Measurements from ENCODE around the gene CNTNAP5.

The CNTNAP5 gene

DNA sequence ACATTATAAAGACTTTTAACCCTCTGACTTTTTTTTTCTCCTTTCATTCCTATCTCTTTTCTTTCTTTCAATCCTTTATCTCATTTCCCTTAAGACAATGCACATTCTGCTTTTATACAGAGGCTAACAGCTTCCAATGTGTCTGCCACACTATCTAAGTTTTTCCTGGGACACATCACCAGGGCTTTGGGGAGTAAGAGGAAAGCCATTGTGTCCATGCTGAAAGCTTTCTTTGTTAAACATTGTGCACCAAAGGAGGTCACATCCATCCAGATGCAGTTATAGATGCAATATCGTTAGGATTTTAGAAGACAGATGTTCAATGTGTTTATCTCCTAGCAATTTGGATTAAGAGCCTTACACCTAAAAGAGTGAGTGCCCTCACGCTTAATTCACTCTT lies 534.1 kb downstream of the CNTNAP5 start:
- DNase-seq (ENCODE audit: low spot score), result no peak

DNA sequence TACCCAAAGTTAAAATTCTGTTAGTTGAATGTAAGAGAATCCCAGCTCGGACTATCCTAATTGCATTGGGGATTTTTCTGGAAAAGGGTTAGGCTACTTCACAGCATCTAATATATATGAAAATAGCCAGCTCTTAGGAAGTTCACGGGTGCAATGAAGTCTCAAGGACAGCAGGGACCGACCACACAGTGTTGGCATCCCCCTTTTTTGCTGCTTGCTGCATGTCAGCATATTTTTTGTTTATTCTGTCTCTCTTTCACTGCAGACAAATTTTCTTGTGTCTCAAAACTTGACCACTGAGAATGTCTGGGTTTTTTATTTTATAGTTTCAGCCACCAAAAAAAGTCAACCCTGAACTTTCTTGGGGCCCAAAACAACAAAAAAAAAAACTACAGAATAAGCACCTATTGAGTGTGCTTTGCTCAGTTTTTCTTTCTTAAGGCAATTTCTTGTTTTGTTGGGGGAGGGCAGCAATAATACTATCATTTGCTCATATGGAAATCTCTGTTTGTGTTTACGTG lies 535.6 kb downstream of the CNTNAP5 start:
- no peak for DNase-seq (ENCODE audit: low spot score)

DNA sequence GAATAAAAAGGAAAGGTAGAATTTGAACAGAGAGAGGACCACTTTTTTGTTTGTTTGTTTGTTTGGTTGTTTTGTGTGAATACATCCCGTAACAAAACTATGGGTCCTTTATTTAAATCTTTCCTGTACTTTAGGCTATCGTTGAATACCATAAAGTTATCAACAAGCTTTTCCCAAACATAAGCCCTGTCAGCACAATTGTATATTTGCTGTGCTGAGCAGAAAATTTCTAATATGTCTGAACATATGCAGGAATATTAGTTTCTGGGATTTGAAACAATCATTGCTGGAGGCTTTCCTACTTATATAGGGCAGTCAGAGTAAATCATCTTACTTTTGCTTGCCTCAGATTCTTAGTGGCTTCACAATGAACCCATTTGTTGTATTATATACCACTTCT lies 536.4 kb downstream of the CNTNAP5 start:
- no peak for DNase-seq (ENCODE audit: low spot score)

DNA sequence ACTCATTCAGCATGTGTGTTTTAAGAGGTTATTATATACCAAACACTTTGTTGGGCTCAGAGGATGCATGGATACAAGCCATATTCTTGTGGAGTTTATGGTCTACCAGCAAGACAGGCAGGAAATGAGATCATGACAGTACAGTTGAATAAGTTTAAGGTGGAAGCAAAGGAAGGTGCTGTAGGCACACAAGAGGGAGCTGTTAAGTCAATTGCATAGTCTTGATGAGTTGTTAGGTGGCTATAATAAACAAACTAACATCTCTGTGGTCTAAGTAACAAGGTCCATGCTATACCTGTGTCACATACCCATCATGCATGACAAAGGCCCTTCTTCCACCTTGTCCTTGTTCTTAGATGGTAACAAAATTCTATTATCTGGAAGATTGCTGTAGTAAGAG lies 538.3 kb downstream of the CNTNAP5 start:
- peak; percentile 1 for DNase-seq (ENCODE audit: low spot score)

DNA sequence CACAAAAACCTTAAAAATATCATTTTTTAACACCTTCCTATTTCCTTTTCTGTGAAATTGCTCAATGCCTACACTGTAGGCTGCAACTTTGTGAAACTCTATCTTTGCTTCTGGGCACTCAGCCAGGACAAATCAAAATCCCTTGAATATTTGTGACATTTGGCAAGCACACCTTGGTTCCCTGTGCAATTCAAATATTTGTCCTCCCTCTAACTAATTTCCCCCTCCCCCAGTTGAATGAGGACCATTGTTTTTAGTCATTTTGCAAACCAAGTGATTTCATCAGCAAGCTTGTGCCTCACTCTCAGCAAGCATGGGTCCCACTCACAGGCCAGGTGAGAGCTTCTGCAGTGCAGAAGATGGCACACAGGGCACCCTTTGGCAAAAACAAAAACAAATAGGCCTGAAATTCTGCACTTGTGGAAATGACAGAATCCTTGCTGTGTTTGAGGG lies 541.5 kb downstream of the CNTNAP5 start:
- DNase-seq (ENCODE audit: low spot score), result no peak

DNA sequence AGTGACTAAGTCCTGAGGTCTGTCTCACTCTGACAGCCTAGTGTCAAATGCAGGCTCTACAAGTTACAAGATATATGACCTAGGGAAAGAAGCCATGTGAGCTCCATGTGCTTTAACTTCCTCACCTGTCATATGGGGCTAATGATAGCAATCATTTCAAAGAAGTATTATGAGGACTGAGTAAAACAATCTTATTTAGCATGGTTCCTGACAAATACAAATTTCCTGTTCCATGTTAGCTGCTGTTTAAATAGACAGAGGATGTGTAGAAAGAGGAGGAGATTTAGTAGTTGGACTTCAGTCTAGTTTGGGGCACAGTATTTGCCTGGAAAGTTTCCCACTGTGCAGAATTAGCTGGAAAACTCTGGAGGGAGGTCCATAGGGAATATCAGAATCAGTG lies 545.8 kb downstream of the CNTNAP5 start:
- no peak for DNase-seq (ENCODE audit: low spot score)

DNA sequence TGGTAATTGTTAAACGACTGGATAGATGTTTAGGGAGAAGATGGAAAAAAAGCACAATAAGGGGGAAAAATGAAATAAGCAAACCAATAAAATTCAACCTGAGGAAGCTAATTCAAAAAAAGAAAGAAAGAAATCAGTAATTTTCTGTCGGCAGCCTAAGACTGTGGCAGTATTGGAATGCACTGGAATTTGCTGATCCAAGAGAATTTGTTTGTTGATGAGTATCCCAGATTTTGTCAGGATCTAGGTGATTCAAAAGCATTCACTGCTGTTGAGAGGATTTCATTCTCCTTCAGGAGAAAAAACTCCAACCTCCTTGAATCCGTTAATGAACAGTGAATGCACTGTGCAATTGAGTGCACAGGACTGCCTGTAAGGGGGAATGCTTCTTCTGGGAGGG lies 546.7 kb downstream of the CNTNAP5 start:
- no peak for DNase-seq (ENCODE audit: low spot score)

DNA sequence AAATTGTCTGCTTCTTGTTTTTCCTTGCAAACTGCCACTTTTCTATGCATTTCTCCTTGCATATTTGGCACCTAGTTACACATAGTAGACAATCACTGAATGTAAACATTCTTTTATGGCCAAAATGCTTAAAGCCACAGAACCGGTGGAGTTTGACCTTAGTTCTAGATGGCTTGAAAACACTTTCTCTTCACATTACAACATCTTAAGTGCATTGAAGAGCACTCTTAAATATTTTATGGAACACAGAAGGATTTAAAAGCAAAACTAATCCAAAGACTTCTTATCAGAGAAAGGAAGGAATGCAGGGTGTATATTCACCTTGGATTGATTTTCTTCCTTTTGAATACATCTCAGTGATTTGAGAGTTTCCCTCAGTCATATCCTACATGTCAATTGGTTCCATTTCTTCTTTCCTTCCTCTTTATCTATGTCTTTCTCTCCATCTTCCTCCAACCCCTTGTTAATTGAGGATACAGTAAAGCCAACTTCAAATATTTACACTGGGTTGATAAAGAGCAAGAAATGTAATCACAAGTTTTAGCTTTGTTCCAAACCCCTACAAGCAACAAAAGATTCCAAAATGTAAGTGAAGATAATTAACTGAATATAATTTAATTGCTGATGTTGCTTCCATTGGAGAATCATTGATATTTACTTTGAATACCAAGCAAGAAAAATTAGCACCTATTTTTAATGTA lies 548.0 kb downstream of the CNTNAP5 start:
- no peak for DNase-seq (ENCODE audit: low spot score)

DNA sequence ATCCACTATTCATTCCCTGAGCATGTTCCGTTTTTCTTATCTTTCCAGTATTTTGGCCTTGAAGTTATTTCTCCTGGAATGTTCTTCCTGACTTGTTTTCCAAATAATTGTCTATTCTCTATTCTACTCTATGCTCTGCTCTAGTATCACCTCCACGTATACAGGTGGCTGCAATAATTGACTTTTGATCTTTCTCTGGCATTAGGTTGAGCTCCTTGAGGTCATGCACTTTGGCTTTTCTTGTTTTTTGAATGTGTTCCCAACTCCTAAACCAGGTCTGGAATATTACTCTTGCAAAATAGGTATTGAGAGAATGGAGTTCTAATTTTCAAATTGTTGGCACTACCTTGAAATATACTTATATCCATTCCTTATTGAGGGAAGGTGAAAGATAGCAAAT lies 550.4 kb downstream of the CNTNAP5 start:
- no peak for DNase-seq (ENCODE audit: low spot score)

DNA sequence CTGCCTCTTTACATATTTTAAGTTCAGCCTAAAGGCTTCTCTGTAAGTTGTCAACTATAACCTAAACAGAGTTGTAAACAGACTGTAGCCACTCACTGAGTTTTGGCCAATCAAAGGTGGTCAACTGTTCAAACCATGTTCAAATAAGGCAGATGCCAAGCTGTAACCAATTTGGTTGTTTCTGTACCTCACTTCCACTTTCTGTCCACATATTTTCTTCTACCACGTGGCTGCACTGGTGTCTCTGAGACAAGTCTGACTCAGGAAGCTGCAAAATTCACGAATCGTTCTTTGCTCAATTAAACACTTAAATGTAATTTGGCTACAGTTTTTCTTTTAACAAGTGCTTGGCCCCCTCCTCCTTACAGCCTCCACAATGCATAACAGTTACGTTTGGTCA lies 555.2 kb downstream of the CNTNAP5 start:
- DNase-seq (ENCODE audit: low spot score), result no peak

DNA sequence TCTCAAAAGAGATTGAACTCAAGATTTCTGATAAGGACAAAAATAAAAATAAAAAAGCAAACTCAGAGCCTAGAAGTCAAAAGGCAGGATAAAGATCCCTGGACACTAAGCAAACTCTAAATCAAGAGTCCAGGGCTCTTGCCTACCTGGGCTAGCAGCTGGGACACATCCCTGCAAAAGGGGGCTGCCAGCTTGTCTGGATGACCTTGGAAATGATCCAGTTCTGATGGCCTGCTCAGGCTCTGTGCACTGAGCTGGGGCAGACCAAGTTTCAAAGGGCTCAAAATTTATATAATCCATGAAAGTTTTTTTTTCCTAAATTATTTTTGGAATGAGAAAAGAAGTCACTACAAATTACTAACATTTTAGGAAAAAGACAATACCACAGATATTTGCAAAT lies 557.3 kb downstream of the CNTNAP5 start:
- no peak for DNase-seq (ENCODE audit: low spot score)

DNA sequence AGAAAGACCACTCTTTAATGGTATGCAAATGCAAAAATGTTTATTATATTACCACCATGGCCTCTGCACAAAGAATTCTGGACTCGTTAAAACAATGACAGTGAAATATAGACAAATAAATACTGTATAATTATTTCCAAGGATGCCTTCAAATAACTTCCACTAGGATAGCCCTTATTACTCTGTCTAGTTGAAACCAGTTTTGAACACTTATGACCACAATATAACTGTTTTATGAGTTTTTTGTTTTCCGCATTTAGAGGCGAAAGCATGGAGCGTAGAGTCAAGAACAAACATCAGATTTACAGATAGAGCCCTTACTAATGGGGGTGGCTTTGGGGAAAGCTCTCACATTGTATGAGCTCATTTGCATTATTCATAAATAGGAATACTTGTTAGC lies 559.5 kb downstream of the CNTNAP5 start:
- no peak for DNase-seq (ENCODE audit: low spot score)

DNA sequence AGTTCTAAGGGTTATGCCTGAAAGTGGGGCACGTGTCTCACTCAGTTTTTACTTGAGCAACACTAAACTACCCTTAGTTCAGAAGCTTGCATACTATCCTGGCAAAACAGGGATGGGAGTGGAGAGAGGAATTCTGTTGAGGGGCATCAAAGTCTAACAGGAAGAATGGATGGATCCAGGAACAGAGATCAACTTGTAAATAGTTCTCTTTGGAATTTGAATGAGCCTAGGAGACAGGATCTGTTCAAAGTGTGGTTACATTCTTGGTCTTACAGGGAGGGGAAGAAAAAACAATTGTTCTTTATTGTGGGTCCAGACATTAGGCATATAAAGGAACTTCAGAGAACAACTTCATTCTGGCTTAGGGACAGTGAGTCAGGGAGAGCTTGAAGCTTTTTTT lies 560.2 kb downstream of the CNTNAP5 start:
- no peak for DNase-seq (ENCODE audit: low spot score)

DNA sequence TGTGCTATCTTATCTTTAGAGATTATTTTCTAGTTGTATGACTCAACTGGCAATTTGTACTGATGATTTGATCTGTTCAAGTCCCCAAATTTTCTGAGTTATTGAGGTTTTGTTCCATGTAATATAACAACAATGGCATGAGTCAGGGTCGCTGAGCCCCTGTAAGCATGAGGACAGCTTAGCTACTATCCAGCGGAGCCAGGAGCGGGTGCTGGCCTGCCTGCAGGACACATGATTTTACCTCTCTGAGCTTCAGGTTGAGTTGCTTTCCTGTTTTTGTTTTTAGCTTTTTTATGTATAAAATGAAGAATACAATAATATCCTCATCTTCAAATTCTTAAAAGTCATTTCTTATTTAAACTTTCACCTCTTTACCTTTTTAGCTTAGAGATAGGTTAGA lies 561.1 kb downstream of the CNTNAP5 start:
- DNase-seq (ENCODE audit: low spot score), result no peak

DNA sequence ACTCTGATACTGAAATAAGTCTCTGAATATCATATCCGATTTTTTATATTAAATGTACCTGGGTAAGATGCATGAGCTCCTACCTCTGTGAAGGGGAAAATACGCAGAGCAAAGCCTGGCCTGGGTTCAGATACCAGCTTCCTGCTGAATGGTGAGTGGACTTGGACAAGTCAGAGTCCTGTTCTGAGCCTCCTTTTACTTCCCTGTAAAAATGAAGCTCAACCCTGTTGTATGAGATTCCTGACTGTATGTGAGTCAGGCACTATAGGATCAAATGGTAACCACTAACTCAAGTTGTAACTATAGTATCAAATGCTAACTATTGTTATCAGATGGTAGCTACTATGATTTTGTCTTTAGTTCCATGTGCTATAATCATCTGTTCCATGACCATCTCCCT lies 561.7 kb downstream of the CNTNAP5 start:
- no peak for DNase-seq (ENCODE audit: low spot score)

DNA sequence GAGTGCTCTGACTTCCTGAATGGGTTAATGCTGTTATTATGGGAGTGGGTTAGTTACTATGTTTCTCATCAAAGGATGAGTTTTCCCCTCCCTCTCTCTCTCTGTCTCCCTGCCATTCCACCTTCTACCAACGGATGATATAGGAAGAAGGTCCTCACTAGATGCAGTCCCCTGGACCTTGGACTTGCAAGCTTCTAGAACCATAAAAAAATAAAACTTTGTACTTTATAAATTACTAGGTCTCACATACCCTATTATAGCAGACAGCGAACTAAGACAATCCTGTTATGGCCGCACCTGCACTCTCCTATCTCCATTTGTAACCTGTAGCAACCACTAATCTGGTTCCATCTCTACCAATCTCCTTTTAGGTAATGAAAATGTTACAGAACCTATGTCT lies 564.9 kb downstream of the CNTNAP5 start:
- DNase-seq (ENCODE audit: low spot score), result no peak

DNA sequence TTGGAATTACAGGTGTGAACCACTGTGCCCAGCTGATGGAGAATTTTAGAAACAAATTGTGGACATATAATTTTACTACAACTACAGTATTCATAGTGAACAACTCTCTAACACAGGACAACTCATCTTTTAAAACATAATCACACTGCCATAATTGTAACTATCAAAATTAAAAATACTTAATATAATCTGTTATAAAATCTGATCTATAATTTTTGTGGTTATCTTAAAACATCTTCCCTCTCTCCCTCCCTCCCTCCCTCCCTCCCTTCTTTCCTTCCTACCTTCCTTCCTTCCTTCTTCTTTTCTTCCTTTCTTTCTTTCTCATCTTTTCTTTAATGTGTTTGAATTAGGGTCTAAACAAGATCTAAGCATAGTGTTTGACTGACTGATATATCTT lies 577.7 kb downstream of the CNTNAP5 start:
- DNase-seq (ENCODE audit: low spot score), result no peak

DNA sequence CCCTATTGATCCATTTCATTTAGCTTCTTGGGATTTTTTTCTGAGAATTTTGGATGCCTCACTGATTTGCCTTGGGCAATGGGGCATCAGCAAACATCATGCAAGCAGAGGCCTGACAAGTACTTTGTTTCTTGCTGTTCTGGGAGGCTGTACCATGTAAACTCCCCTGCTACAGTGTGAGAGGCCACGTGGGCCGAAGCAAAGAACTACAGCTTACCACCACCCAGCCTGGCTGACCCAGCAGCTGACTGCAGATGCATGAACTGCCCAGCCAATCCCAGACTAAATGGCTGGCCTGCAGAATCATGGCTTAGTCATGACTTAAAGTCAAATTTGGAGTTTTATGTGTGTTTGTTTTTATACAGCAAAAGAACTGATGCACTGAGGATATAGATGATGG lies 579.9 kb downstream of the CNTNAP5 start:
- no peak for DNase-seq (ENCODE audit: low spot score)

DNA sequence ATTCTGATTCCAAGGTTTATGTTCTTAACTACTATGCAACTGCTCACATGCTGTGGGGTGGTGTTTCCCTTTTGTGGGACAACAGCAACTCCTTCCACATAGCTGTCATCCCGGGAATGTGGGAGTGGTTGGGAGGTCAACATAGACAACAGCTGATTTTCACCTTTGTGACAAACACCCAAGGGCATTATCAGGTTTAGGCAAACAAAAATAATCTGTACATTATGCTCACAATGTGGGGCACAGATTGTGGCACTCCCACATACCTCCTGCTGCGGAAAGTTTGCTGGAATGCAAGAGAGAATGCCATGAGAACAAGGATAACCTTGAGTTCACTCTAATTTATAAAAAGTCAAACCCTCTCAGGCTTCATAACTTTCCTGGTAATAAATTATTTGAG lies 582.6 kb downstream of the CNTNAP5 start:
- no peak for DNase-seq (ENCODE audit: low spot score)

DNA sequence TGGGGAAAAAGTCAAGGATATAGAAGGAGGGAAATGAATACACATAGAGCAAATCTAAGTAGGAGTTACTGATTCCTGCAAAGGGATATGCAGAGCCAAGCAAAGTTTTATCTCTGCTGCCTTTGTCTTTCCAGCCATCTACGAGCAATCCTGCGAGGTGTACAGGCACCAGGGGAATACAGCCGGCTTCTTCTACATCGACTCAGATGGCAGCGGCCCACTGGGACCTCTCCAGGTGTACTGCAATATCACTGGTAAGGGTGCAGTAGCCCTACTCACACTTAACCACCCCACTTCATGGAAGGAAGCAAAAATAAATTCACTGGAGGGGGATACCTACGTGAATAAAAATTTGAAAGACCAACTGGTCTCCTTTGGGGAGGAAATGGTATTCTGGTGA lies 584.6 kb downstream of the CNTNAP5 start:
- no peak for DNase-seq (ENCODE audit: low spot score)

DNA sequence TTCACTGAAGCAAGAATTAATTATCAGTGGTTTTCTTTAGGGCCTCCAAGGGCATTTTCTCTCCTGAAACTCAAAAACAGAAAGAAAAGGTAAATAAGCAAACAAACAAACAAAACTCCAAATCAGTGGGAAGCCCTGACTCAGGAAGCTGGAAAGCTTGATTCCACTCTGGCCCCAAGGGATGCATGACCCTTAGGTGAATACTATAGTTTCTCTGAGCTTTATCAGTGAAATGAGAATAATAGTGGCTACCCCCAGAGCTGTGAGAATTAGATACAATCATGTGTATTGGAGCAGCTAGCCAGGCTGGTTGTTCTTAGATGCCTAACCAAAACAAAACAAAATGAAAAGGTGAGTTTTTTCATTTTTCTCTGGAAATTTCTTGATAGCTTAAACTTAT lies 585.1 kb downstream of the CNTNAP5 start:
- DNase-seq (ENCODE audit: low spot score), result no peak

DNA sequence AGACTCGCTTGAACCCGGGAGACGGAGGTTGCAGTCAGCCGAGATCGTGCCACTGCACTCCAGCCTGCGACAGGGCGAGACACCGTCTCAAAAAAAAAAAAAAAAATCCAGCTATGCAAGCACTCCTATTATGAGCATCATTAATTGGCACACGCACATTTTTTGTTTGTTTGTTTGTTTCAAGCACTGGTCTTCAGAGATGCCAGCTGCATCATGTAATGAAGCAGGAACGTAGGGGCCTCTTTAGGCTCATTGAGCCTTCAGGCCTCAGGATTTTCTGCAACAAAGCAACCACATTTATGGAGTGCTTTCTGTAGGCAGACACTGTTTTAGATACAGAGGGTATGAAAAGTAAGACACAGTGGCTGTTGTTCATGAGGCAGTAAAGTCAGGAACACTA lies 585.8 kb downstream of the CNTNAP5 start:
- DNase-seq (ENCODE audit: low spot score), result no peak

DNA sequence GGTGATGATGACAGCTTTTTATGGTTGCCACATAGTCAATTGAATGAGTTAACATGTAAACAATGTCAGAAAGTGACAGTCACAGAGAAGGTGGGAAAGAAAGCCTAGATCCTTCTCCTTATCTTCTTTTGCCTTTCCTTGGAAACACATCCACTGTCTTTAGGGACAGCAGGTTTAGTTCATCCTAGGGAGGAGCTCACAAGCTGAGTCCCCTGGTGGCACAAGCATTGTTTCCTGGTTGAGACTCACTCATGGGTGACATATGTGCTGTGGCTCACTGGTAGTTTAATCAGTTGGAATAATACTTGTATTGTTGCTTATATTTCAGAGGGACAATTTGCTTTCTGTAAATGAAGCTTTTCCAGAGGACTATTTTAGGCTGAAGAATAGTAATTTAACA lies 598.5 kb downstream of the CNTNAP5 start:
- no peak for DNase-seq (ENCODE audit: low spot score)

DNA sequence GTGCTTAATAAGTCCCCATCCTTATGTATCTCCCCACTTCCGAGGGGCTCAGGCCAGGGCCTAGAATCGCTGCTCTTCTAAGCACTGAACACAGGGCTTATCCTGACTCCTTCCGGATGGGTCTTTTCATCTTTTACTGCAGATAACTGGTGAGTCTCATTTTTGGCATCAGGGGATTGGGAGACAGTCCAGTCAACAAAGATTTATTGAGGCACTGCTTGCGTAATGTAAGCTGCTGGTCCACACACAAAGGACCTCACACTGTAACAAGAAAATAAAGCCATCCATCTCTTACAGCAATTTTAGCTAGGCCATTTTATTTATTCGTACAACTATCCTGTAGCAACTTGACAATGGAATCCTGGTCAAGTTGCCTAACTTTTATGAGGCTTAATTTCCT lies 600.5 kb downstream of the CNTNAP5 start:
- no peak for DNase-seq (ENCODE audit: low spot score)
